NCI-H460 (cell line): ENCODE measurements around the gene ZNF407. TPM values are rescaled to one million over a fixed set of nuclear protein-coding genes. Genes with fewer than 3 reads are reported as not detected.

Source experiments
- DNase-seq: peaks from one replicate; pipeline ENCODE4 v3.0.0-alpha.2; 2016; ENCODE audit warnings: low read depth; ENCODE audit errors: extremely low read depth
- total RNA-seq: library from RNA; depleted of rRNA; stranded (reverse); fragments of >200 nt; shearing (Covaris generic); gene quantifications from 2 replicates; pipeline ENCODE4 v1.2.3, GENCODE V29; 2014

ZNF407 gene
- total RNA-seq, 1 experiment from 2014 or later, result 5.7 TPM

GRCh38 chr18:74714120-74714519 lies 116.5 kb downstream of the ZNF407 start:
- DNase-seq, result no peak

- no peak for DNase-seq
Observed at GRCh38 chr18:74714791-74715190, 117.1 kb downstream of the ZNF407 start.

GRCh38 chr18:74715306-74715705 lies 117.6 kb downstream of the ZNF407 start:
- DNase-seq, result no peak

- DNase-seq, result no peak
Observed at GRCh38 chr18:74715865-74716712, 118.4 kb downstream of the ZNF407 start.

GRCh38 chr18:74718312-74718711 lies 120.6 kb downstream of the ZNF407 start:
- DNase-seq, result no peak

- no peak for DNase-seq
Observed at GRCh38 chr18:74722237-74722636, 124.6 kb downstream of the ZNF407 start.

- DNase-seq, result no peak
Observed at GRCh38 chr18:74724186-74724585, 126.5 kb downstream of the ZNF407 start.

- DNase-seq, result no peak
Observed at GRCh38 chr18:74725690-74726089, 128.0 kb downstream of the ZNF407 start.

GRCh38 chr18:74728586-74728985 lies 130.9 kb downstream of the ZNF407 start:
- DNase-seq, result no peak

- DNase-seq, result no peak
Observed at GRCh38 chr18:74731097-74731496, 133.4 kb downstream of the ZNF407 start.

GRCh38 chr18:74732380-74732779 lies 134.7 kb downstream of the ZNF407 start:
- no peak for DNase-seq

GRCh38 chr18:74733598-74733997 lies 135.9 kb downstream of the ZNF407 start:
- DNase-seq, result no peak

GRCh38 chr18:74734013-74734444 lies 136.4 kb downstream of the ZNF407 start:
- DNase-seq, result no peak

- DNase-seq, result no peak
Observed at GRCh38 chr18:74739926-74740325, 142.3 kb downstream of the ZNF407 start.

GRCh38 chr18:74742573-74743243 lies 145.0 kb downstream of the ZNF407 start:
- no peak for DNase-seq

- peak; percentile 9 for DNase-seq
Observed at GRCh38 chr18:74745633-74746403, 148.1 kb downstream of the ZNF407 start.

GRCh38 chr18:74748809-74749208 lies 151.1 kb downstream of the ZNF407 start:
- no peak for DNase-seq

GRCh38 chr18:74758995-74759394 lies 161.3 kb downstream of the ZNF407 start:
- no peak for DNase-seq

GRCh38 chr18:74760026-74760425 lies 162.4 kb downstream of the ZNF407 start:
- DNase-seq, result no peak

GRCh38 chr18:74760436-74760835 lies 162.8 kb downstream of the ZNF407 start:
- no peak for DNase-seq

GRCh38 chr18:74766251-74766650 lies 168.6 kb downstream of the ZNF407 start:
- no peak for DNase-seq
